HepG2 (cell line): ENCODE data around the gene CD4. TPM values are rescaled to one million over a fixed set of nuclear protein-coding genes. Genes with fewer than 3 reads are reported as not detected.

Experiments used
- HDAC2 ChIP-seq: sonication (generic); formaldehyde crosslinking; IDR thresholded peaks from 2 replicates; pipeline ENCODE4 v1.4.0; 2020; ENCODE audit warnings: missing genetic modification reagents
- SPEN ChIP-seq: sonication (generic); formaldehyde crosslinking; IDR thresholded peaks from 2 replicates; pipeline ENCODE4 v1.5.1; 2020; ENCODE audit warnings: low read depth, mild to moderate bottlenecking, missing genetic modification reagents
- TEAD3 ChIP-seq: optimal IDR thresholded peaks from 2 replicates; pipeline ENCODE3; 2016; ENCODE audit warnings: borderline replicate concordance
- ZC3H4 ChIP-seq: sonication (generic); formaldehyde crosslinking; IDR thresholded peaks from 2 replicates; pipeline ENCODE4 v1.4.0; 2020; ENCODE audit warnings: missing genetic modification reagents, borderline replicate concordance
- ZNF335 ChIP-seq: sonication (generic); formaldehyde crosslinking; IDR thresholded peaks from 2 replicates; pipeline ENCODE4 v1.4.0; 2020; ENCODE audit warnings: missing genetic modification reagents
- ZNF549 ChIP-seq: sonication (generic); formaldehyde crosslinking; IDR thresholded peaks from 2 replicates; pipeline ENCODE4 v1.5.0; 2020; ENCODE audit warnings: missing genetic modification reagents
- ZNF598 ChIP-seq: sonication (generic); formaldehyde crosslinking; IDR thresholded peaks from 2 replicates; pipeline ENCODE4 v1.5.1; 2020; ENCODE audit warnings: mild to moderate bottlenecking, missing genetic modification reagents, borderline replicate concordance
- ZNF616 ChIP-seq: sonication (generic); formaldehyde crosslinking; IDR thresholded peaks from 2 replicates; pipeline ENCODE4 v1.5.0; 2020; ENCODE audit warnings: low read depth, mild to moderate bottlenecking, missing genetic modification reagents
- polyA plus RNA-seq, 8 experiments: library from polyadenylated mRNA; depleted of rRNA in 3 of 8; stranded (reverse) in 7 of 8; unstranded in 1 of 8; fragments of >200 nt; fragmentation: Illumina TruSeq in 4 of 8; extraction: Trizol in 4 of 8; gene quantifications; 2 replicates each; pipeline versions ENCODE4 v1.2.1 to v1.2.3, GENCODE V29; 2011 to 2016; ENCODE audit warnings: low read depth in 4 of 8, missing spikeins in 1 of 8, mixed read lengths in 1 of 8; ENCODE audit not compliant: insufficient read depth in 1 of 8
- total RNA-seq, 5 experiments: library from RNA; depleted of rRNA; stranded (reverse); fragments of >200 nt; fragmentation: Illumina TruSeq; extraction: Trizol; gene quantifications; 2 replicates each; pipeline ENCODE4 v1.2.3, GENCODE V29; 2016; ENCODE audit warnings: low read depth in 1 of 5
- TF ChIP-seq, protein P1 (sequence below): sonication (generic); formaldehyde crosslinking; IDR thresholded peaks from 2 replicates; pipeline ENCODE4 v1.4.0; 2020; ENCODE audit warnings: missing genetic modification reagents
- TF ChIP-seq, protein P2 (sequence below), 2 experiments: fragments of 450-650 bp in 1 of 2; sonication (generic) in 1 of 2; formaldehyde crosslinking in 1 of 2; IDR thresholded peaks; 2 replicates each; pipeline versions ENCODE4 v1.6.1 to v1.8.0; 2016 to 2022; ENCODE audit warnings: antibody characterized with exemption in 1 of 2, mild to moderate bottlenecking in 1 of 2, missing genetic modification reagents in 1 of 2
- TF ChIP-seq, protein P3 (sequence below): sonication (generic); formaldehyde crosslinking; IDR thresholded peaks from 2 replicates; pipeline ENCODE4 v1.5.0; 2020; ENCODE audit warnings: mild to moderate bottlenecking, missing genetic modification reagents
- TF ChIP-seq, protein P4 (sequence below): sonication (generic); formaldehyde crosslinking; IDR thresholded peaks from 2 replicates; pipeline ENCODE4 v1.4.0; 2020; ENCODE audit warnings: missing genetic modification reagents, borderline replicate concordance

The CD4 gene
- total and polyA plus RNA-seq, 2 of the 13 experiments (the other 11 are each of a cell fraction or from before 2014, with no cell fraction given), result 0.07 to 0.95 TPM

DNA sequence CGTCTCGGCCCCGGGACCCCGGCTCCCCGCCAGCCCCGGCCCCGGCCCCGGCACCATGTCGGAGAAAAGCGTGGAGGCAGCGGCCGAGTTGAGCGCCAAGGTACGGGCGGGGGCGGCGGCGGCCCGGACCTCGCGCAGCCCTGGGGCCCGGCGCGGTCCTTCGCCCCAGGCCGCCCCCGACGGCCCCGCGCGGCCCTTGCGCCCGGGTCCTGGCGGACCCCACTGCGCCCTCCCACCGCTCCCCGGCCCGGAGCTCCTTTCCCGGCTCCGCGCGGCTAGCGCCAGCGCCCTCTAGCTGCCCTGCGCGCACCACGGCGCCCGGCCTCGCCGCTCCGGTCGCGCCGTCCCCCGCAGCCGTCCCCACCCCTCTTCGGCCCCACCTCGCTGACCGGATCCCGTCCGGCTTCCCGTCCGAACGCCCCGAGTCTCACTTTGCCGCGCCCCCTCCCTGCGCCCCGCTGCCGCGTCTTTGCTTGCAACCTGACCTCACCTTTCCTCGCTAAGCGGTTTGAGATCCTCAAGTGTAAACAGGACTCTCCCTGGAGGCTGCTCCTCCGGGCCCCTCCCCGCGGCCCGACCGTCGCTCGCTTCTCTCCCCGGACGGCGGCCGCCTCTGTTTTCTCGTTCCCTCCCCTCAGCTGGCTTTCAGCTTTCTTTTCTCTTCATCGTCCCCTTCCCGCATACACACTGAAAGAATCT is 22.5 kb upstream of the CD4 start (continued):
- no peak for TF ChIP-seq ZNF335 (CRISPR knock-in tag)
- TF ChIP-seq ZC3H4 (CRISPR knock-in tag), result 0 out of 2 replicates have a peak, but pooled peaks have one; percentile 4
- TF ChIP-seq, protein P1, sequence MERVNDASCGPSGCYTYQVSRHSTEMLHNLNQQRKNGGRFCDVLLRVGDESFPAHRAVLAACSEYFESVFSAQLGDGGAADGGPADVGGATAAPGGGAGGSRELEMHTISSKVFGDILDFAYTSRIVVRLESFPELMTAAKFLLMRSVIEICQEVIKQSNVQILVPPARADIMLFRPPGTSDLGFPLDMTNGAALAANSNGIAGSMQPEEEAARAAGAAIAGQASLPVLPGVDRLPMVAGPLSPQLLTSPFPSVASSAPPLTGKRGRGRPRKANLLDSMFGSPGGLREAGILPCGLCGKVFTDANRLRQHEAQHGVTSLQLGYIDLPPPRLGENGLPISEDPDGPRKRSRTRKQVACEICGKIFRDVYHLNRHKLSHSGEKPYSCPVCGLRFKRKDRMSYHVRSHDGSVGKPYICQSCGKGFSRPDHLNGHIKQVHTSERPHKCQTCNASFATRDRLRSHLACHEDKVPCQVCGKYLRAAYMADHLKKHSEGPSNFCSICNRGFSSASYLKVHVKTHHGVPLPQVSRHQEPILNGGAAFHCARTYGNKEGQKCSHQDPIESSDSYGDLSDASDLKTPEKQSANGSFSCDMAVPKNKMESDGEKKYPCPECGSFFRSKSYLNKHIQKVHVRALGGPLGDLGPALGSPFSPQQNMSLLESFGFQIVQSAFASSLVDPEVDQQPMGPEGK (CRISPR knock-in tag), result peak; percentile 44
- TF ChIP-seq, protein P2, sequence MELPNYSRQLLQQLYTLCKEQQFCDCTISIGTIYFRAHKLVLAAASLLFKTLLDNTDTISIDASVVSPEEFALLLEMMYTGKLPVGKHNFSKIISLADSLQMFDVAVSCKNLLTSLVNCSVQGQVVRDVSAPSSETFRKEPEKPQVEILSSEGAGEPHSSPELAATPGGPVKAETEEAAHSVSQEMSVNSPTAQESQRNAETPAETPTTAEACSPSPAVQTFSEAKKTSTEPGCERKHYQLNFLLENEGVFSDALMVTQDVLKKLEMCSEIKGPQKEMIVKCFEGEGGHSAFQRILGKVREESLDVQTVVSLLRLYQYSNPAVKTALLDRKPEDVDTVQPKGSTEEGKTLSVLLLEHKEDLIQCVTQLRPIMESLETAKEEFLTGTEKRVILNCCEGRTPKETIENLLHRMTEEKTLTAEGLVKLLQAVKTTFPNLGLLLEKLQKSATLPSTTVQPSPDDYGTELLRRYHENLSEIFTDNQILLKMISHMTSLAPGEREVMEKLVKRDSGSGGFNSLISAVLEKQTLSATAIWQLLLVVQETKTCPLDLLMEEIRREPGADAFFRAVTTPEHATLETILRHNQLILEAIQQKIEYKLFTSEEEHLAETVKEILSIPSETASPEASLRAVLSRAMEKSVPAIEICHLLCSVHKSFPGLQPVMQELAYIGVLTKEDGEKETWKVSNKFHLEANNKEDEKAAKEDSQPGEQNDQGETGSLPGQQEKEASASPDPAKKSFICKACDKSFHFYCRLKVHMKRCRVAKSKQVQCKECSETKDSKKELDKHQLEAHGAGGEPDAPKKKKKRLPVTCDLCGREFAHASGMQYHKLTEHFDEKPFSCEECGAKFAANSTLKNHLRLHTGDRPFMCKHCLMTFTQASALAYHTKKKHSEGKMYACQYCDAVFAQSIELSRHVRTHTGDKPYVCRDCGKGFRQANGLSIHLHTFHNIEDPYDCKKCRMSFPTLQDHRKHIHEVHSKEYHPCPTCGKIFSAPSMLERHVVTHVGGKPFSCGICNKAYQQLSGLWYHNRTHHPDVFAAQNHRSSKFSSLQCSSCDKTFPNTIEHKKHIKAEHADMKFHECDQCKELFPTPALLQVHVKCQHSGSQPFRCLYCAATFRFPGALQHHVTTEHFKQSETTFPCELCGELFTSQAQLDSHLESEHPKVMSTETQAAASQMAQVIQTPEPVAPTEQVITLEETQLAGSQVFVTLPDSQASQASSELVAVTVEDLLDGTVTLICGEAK (IDR thresholded peaks at IDR 0.05), result no peak
- TF ChIP-seq, protein P2 (CRISPR knock-in tag; IDR thresholded peaks at IDR 0.05), result no peak
- TF ChIP-seq ZNF598 (CRISPR knock-in tag), result no peak
- TF ChIP-seq HDAC2, result peak; percentile 15; the same call in 1 of the 2 replicates
- no peak for TF ChIP-seq ZNF616 (CRISPR knock-in tag)
- TF ChIP-seq TEAD3 (CRISPR knock-in tag), result peak; percentile 4
- TF ChIP-seq SPEN, result peak; percentile 57
- TF ChIP-seq, protein P3, sequence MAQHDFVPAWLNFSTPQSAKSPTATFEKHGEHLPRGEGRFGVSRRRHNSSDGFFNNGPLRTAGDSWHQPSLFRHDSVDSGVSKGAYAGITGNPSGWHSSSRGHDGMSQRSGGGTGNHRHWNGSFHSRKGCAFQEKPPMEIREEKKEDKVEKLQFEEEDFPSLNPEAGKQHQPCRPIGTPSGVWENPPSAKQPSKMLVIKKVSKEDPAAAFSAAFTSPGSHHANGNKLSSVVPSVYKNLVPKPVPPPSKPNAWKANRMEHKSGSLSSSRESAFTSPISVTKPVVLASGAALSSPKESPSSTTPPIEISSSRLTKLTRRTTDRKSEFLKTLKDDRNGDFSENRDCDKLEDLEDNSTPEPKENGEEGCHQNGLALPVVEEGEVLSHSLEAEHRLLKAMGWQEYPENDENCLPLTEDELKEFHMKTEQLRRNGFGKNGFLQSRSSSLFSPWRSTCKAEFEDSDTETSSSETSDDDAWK (CRISPR knock-in tag), result no peak
- TF ChIP-seq, protein P4, sequence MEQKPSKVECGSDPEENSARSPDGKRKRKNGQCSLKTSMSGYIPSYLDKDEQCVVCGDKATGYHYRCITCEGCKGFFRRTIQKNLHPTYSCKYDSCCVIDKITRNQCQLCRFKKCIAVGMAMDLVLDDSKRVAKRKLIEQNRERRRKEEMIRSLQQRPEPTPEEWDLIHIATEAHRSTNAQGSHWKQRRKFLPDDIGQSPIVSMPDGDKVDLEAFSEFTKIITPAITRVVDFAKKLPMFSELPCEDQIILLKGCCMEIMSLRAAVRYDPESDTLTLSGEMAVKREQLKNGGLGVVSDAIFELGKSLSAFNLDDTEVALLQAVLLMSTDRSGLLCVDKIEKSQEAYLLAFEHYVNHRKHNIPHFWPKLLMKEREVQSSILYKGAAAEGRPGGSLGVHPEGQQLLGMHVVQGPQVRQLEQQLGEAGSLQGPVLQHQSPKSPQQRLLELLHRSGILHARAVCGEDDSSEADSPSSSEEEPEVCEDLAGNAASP (CRISPR knock-in tag), result no peak
- no peak for TF ChIP-seq ZNF549 (CRISPR knock-in tag)
